ENCODE data around the gene PSMB11. TPM values are rescaled to one million over a fixed set of nuclear protein-coding genes. Genes with fewer than 3 reads are reported as not detected.

PSMB11 gene
- total and polyA plus RNA-seq, 10 of the 15 experiments (the other 5 are each of a cell fraction or from before 2014, with no cell fraction given), result not detected

- TF ChIP-seq CHD1 (IDR thresholded peaks at IDR 0.05; ENCODE audit: low read depth, low read length), result no peak
These were observed 20.0 kb downstream of the PSMB11 start (continued) for GRCh38 chr14:23062002-23062401.

DNA sequence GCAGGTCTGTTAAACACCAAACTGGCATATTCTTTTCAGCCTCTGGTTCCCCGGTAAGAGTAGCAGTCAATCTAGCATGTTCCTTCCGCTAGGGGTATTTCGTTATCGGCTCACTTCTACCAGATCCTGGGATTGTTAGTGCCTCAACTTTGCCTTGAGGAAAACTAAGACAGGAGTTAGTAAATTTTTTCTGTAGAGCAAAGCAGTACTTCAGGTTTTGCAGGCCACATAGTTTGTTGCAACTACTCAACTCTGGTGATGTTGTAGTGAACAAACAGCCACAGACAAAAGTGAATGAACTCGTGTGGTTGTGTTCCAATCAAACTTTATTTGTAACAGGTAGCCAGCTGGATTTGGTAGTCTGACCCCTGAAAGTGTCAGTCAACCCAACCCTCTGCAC, 21.6 kb downstream of the PSMB11 start:
- H3K36me3 ChIP-seq (ENCODE audit: control insufficient read depth in 2 of 2, insufficient read depth in 2 of 2, low read length in 1 of 2), result peaks cover 41 to 55% of the 10 kb centered on the region in 2 experiments
- TF ChIP-seq RUNX3 (IDR thresholded peaks at IDR 0.05; ENCODE audit: low read length) (no peak), BCL3 (IDR thresholded peaks at IDR 0.05; ENCODE audit: borderline replicate concordance, insufficient read depth, low read depth, low read length, poor library complexity, severe bottlenecking) (no peak), NFXL1 (IDR thresholded peaks at IDR 0.05; ENCODE audit: borderline replicate concordance) (no peak), GATAD2B (conservative IDR thresholded peaks at IDR 0.05; ENCODE audit: low read depth) (no peak), RFX5 (IDR thresholded peaks at IDR 0.05; ENCODE audit: low read depth, low read length) (no peak), ZNF207 (IDR thresholded peaks at IDR 0.05; ENCODE audit: borderline replicate concordance) (no peak), SREBF2 (IDR thresholded peaks at IDR 0.05; ENCODE audit: low read length) (no peak), KDM1A (IDR thresholded peaks at IDR 0.05; ENCODE audit: borderline replicate concordance) (no peak), ZNF687 (IDR thresholded peaks at IDR 0.05) (no peak), SPI1 (IDR thresholded peaks at IDR 0.05; ENCODE audit: borderline replicate concordance, insufficient read depth, low read depth, low read length) (no peak)
- TF ChIP-seq, protein P1, sequence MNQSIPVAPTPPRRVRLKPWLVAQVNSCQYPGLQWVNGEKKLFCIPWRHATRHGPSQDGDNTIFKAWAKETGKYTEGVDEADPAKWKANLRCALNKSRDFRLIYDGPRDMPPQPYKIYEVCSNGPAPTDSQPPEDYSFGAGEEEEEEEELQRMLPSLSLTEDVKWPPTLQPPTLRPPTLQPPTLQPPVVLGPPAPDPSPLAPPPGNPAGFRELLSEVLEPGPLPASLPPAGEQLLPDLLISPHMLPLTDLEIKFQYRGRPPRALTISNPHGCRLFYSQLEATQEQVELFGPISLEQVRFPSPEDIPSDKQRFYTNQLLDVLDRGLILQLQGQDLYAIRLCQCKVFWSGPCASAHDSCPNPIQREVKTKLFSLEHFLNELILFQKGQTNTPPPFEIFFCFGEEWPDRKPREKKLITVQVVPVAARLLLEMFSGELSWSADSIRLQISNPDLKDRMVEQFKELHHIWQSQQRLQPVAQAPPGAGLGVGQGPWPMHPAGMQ (IDR thresholded peaks at IDR 0.05; ENCODE audit: borderline replicate concordance), result no peak
- TF ChIP-seq, protein P2, sequence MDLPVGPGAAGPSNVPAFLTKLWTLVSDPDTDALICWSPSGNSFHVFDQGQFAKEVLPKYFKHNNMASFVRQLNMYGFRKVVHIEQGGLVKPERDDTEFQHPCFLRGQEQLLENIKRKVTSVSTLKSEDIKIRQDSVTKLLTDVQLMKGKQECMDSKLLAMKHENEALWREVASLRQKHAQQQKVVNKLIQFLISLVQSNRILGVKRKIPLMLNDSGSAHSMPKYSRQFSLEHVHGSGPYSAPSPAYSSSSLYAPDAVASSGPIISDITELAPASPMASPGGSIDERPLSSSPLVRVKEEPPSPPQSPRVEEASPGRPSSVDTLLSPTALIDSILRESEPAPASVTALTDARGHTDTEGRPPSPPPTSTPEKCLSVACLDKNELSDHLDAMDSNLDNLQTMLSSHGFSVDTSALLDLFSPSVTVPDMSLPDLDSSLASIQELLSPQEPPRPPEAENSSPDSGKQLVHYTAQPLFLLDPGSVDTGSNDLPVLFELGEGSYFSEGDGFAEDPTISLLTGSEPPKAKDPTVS (IDR thresholded peaks at IDR 0.05; ENCODE audit: low read depth, low read length), result no peak
- TF ChIP-seq, protein P3, sequence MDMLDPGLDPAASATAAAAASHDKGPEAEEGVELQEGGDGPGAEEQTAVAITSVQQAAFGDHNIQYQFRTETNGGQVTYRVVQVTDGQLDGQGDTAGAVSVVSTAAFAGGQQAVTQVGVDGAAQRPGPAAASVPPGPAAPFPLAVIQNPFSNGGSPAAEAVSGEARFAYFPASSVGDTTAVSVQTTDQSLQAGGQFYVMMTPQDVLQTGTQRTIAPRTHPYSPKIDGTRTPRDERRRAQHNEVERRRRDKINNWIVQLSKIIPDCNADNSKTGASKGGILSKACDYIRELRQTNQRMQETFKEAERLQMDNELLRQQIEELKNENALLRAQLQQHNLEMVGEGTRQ (IDR thresholded peaks at IDR 0.05; ENCODE audit: borderline replicate concordance, low read depth, low read length), result no peak
- in situ Hi-C loops (cut with MboI), result no loop called here
- no peak overlapping the region for H2AFZ ChIP-seq (ENCODE audit: control insufficient read depth, low read depth, low read length)
- ChIA-PET POLR2A (no interaction called here), CTCF (interaction anchor here (1.0 to 18.3 kb wide), 6 partner anchors 8 to 88 kb away, joined by 3 to 853 read pairs (median 12); partner anchors contain the start of gene AJUBA), RAD21 (ENCODE audit: unreplicated experiment) (no interaction called here), SMC1A (ENCODE audit: uncharacterized antibody, unreplicated experiment) (interaction anchor here (2.0 kb wide), 2 partner anchors 70 to 77 kb away, joined by 5 to 13 read pairs; no protein-coding TSS in a partner anchor)
- intact Hi-C loops (cut with micrococcal nuclease; ENCODE audit: unreplicated experiment), result no loop called here
- ATAC-seq (no peak), DNase-seq (ENCODE audit: low read depth, low spot score) (no peak), FAIRE-seq (no peak)
- no peaks in the 10 kb centered on the region for H3K4me1 ChIP-seq (ENCODE audit: control insufficient read depth, insufficient read depth, low read length)
- no peak overlapping the region for H3K27ac ChIP-seq (ENCODE audit: control insufficient read depth, insufficient read depth)
- H4K20me1 ChIP-seq (ENCODE audit: control insufficient read depth, insufficient read depth), result peaks cover 9% of the 10 kb centered on the region; the same call in 1 of the 2 replicates
- H3K4me2 ChIP-seq (ENCODE audit: control insufficient read depth, insufficient read depth), result no peak overlapping the region
- H3K27me3 ChIP-seq (replicated peaks in 1 of 2; ENCODE audit: control insufficient read depth in 2 of 2, insufficient read depth in 2 of 2, low read length in 1 of 2), result no peaks in the 10 kb centered on the region
- WGBS (ENCODE audit: insufficient coverage, insufficient replicate concordance, low lambda C conversion rate, missing lambda C conversion rate), result 86% methylated on average over 5 of the region's 5 CpGs
- peaks cover 12% of the 10 kb centered on the region for H3K79me2 ChIP-seq (ENCODE audit: control insufficient read depth, insufficient read depth, low read length)
- BruUV-seq (replicated peaks), result no TSS peak
- no peak overlapping the region for H3K4me3 ChIP-seq
- no peak overlapping the region for H3K9ac ChIP-seq (ENCODE audit: control insufficient read depth, insufficient read depth, low read length)
- no peaks in the 10 kb centered on the region for H3K9me3 ChIP-seq (replicated peaks; ENCODE audit: control insufficient read depth, insufficient read depth, low read length)
